SK-N-SH (cell line): ENCODE results near the gene MEGF10. TPM values are rescaled to one million over a fixed set of nuclear protein-coding genes. Genes with fewer than 3 reads are reported as not detected.

Experiments
- CTCF ChIA-PET: fragments of 300-600, 350-600 bp; formaldehyde crosslinking; extraction: SDS; loops from one replicate; lab custom pipeline; 2021; lab: Yijun Ruan, JAX
- POLR2A ChIA-PET: fragments of 350-600 bp; sonication (Branson Sonifier 250); formaldehyde crosslinking; extraction: SDS; loops from one replicate; lab custom pipeline; 2020; ENCODE audit warnings: antibody characterized with exemption, inconsistent platforms; lab: Yijun Ruan, JAX
- DNase-seq: peaks from one replicate; pipeline ENCODE4 v3.0.0; 2012
- H2AFZ ChIP-seq: fragments of 200-600 bp; sonication (generic); 2 replicates; pipeline ENCODE4 v1.8.1; 2016; ENCODE audit warnings: antibody characterized with exemption, mild to moderate bottlenecking, low read depth
- H3F3A ChIP-seq: fragments of 200-600 bp; sonication (generic); replicated peaks from 2 replicates; pipeline ENCODE3; 2016; ENCODE audit warnings: antibody characterized with exemption, mild to moderate bottlenecking; ENCODE audit not compliant: insufficient read depth
- H3K27ac ChIP-seq, 2 experiments: fragments of 200-500 bp in 1 of 2; fragments of 200-600 bp in 1 of 2; sonication (Bioruptor generic) in 1 of 2; sonication (generic), shearing (Covaris generic) in 1 of 2; 2 replicates each; pipeline versions ENCODE4 v1.5.1 to v1.6.1; 2014 to 2016; ENCODE audit warnings: low read depth in 2 of 2, inconsistent platforms in 1 of 2, low read length in 1 of 2, mild to moderate bottlenecking in 1 of 2, mixed read lengths in 1 of 2
- H3K27me3 ChIP-seq: fragments of 200-600 bp; sonication (generic), shearing (Covaris generic); 2 replicates; pipeline ENCODE4 v1.6.1; 2016; ENCODE audit warnings: mixed run types; ENCODE audit not compliant: insufficient read depth
- H3K36me3 ChIP-seq, 2 experiments: fragments of 200-500 bp in 1 of 2; fragments of 200-600 bp in 1 of 2; sonication (Bioruptor generic) in 1 of 2; sonication (generic) in 1 of 2; replicated peaks in 1 of 2; 2 replicates each; pipeline versions ENCODE3 to v1.5.1; 2014 to 2016; ENCODE audit warnings: low read length in 1 of 2, mild to moderate bottlenecking in 1 of 2; ENCODE audit not compliant: insufficient read depth in 2 of 2, control insufficient read depth in 1 of 2
- H3K4me1 ChIP-seq, 2 experiments: fragments of 200-500 bp in 1 of 2; fragments of 200-600 bp in 1 of 2; sonication (Bioruptor generic) in 1 of 2; sonication (generic), shearing (Covaris generic) in 1 of 2; 2 replicates each; pipeline versions ENCODE4 v1.5.1 to v1.6.1; 2014 to 2016; ENCODE audit warnings: low read depth in 1 of 2, low read length in 1 of 2, mixed run types in 1 of 2; ENCODE audit not compliant: insufficient read depth in 2 of 2, control insufficient read depth in 1 of 2
- H3K4me2 ChIP-seq: fragments of 200-600 bp; sonication (generic), shearing (Covaris generic); 2 replicates; pipeline ENCODE4 v1.6.1; 2017; ENCODE audit warnings: mixed run types
- H3K4me3 ChIP-seq, 2 experiments: fragments of 200-500 bp in 1 of 2; fragments of 200-600 bp in 1 of 2; sonication (Bioruptor generic) in 1 of 2; sonication (generic), shearing (Covaris generic) in 1 of 2; 2 replicates each; pipeline versions ENCODE4 v1.5.1 to v1.8.1; 2014 to 2016; ENCODE audit warnings: low read depth in 2 of 2, inconsistent platforms in 1 of 2, low read length in 1 of 2, mild to moderate bottlenecking in 1 of 2, mixed read lengths in 1 of 2, moderate library complexity in 1 of 2
- H3K79me2 ChIP-seq: fragments of 200-600 bp; sonication (generic); 2 replicates; pipeline ENCODE4 v1.8.1; 2017; ENCODE audit warnings: mild to moderate bottlenecking; ENCODE audit not compliant: insufficient read depth
- H3K9ac ChIP-seq: fragments of 200-600 bp; sonication (generic); 2 replicates; pipeline ENCODE4 v1.6.1; 2017; ENCODE audit warnings: mixed run types
- H3K9me2 ChIP-seq: fragments of 200-600 bp; sonication (generic); 2 replicates; pipeline ENCODE4 v1.6.1; 2017; ENCODE audit warnings: mixed run types
- H3K9me3 ChIP-seq: fragments of 200-600 bp; sonication (generic); 2 replicates; pipeline ENCODE4 v1.6.1; 2017; ENCODE audit warnings: mixed run types, mild to moderate bottlenecking, moderate library complexity
- H4K20me1 ChIP-seq: fragments of 200-600 bp; sonication (generic); 2 replicates; pipeline ENCODE4 v1.6.1; 2017; ENCODE audit warnings: mild to moderate bottlenecking, mixed run types; ENCODE audit not compliant: insufficient read depth
- FOXM1 ChIP-seq: IDR thresholded peaks from 2 replicates; pipeline ENCODE4 v1.4.0; 2012; ENCODE audit warnings: low read depth, mild to moderate bottlenecking
- RXRA ChIP-seq: IDR thresholded peaks from 2 replicates; pipeline ENCODE4 v1.4.0; 2012; ENCODE audit warnings: low read depth, mild to moderate bottlenecking, borderline replicate concordance
- SMC3 ChIP-seq: IDR thresholded peaks from 2 replicates; pipeline ENCODE4 v1.6.1; 2012; ENCODE audit warnings: low read depth, low read length, improper control_type of control experiment
- TAF1 ChIP-seq: IDR thresholded peaks from 2 replicates; pipeline ENCODE4 v1.6.1; 2012; ENCODE audit warnings: low read depth, mild to moderate bottlenecking, low read length, moderate library complexity, borderline replicate concordance
- TCF12 ChIP-seq: IDR thresholded peaks from 2 replicates; pipeline ENCODE4 v1.4.0; 2012
- TEAD4 ChIP-seq: IDR thresholded peaks from 2 replicates; pipeline ENCODE4 v1.4.0; 2012; ENCODE audit warnings: mild to moderate bottlenecking, borderline replicate concordance; ENCODE audit not compliant: insufficient read depth
- ZBTB33 ChIP-seq: IDR thresholded peaks from 2 replicates; pipeline ENCODE4 v1.4.0; 2012; ENCODE audit warnings: low read depth, borderline replicate concordance
- WGBS: methylation state at CpG from one replicate; pipeline ENCODE4 v1.1.6; 2017; ENCODE audit warnings: low lambda C conversion rate; 5-methylcytosine and 5-hydroxymethylcytosine counted together
- polyA plus RNA-seq, 3 experiments: library from polyadenylated mRNA; depleted of rRNA; stranded (reverse); fragments of >200 nt; gene quantifications; 2 replicates each; pipeline ENCODE4 v1.2.3, GENCODE V29; 2012
- TF ChIP-seq, protein P1 (sequence below): fragments of 200-600 bp; sonication (generic); IDR thresholded peaks from 2 replicates; pipeline ENCODE4 v1.6.1; 2017; ENCODE audit warnings: antibody characterized with exemption, mild to moderate bottlenecking, moderate library complexity

MEGF10 gene
- polyA plus RNA-seq, 1 of the 3 experiments (the other 2 are of a cell fraction), result 1.1 TPM

GRCh38 chr5:127392762-127393161, 102.2 kb downstream of the MEGF10 start:
- no peak for DNase-seq
- Histone ChIP-seq H3K9me2 (no peaks in the 10 kb centered on the region), H3K4me2 (peak overlapping the region; percentile 29; the same call in 1 of the 2 replicates), H3K4me1 (peaks cover 0 to 7% of the 10 kb centered on the region in 2 experiments; a peak in 1 of 4 replicates), H4K20me1 (no peaks in the 10 kb centered on the region), H3K27me3 (no peaks in the 10 kb centered on the region), H3K27ac (peak overlapping the region; percentile 34 to 41; a peak in 2 of 4 replicates), H3K36me3 (no peaks in the 10 kb centered on the region), H3K4me3 (no peak overlapping the region; a peak in 1 of 4 replicates), H2AFZ (peak overlapping the region; percentile 40; the same call in 1 of the 2 replicates), H3K9me3 (no peaks in the 10 kb centered on the region), H3K9ac (no peak overlapping the region), H3K79me2 (no peaks in the 10 kb centered on the region), H3F3A (no peaks in the 10 kb centered on the region)
- ChIA-PET POLR2A (no interaction called here), CTCF (interaction anchor here (1.1 kb wide), 1 partner anchor 43 kb away, joined by 3 read pairs; no protein-coding TSS in a partner anchor)
- WGBS, result 62% methylated on average over 4 of the region's 4 CpGs
- TF ChIP-seq TCF12 (peak; percentile 24; the same call in 1 of the 2 replicates), FOXM1 (no peak), ZBTB33 (no peak)

DNA sequence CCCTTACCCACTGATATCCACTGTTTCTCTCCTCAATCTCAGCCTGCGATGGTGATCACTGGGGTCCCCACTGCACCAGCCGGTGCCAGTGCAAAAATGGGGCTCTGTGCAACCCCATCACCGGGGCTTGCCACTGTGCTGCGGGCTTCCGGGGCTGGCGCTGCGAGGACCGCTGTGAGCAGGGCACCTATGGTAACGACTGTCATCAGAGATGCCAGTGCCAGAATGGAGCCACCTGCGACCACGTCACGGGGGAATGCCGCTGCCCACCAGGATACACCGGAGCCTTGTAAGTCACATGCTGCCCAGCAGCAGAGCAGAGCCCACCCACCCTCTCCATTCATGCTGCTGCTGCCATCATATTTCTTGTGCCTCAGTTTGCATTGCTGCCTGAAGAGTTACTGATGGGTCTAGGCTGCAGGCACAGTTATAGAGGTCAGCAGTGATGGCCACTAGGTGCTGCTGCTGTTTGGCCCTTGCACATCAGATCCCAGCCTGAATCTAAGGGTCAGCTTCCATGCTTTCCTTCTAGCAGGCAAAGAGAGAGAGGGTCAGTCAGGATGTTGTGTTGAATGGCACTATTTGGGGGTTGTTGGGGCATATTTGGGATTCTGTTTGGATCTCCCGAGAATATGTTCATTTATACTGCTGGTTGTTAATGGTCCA, 106.0 kb downstream of the MEGF10 start:
- Histone ChIP-seq H3K4me2 (no peak overlapping the region), H3K4me3 (no peak overlapping the region), H3K79me2 (no peaks in the 10 kb centered on the region), H3K27me3 (no peaks in the 10 kb centered on the region), H3K36me3 (no peaks in the 10 kb centered on the region), H3F3A (no peaks in the 10 kb centered on the region), H4K20me1 (no peaks in the 10 kb centered on the region), H3K4me1 (peaks cover 0 to 7% of the 10 kb centered on the region in 2 experiments; a peak in 1 of 4 replicates), H2AFZ (no peak overlapping the region), H3K27ac (no peak overlapping the region)
- DNase-seq, result no peak
- CTCF ChIA-PET, result interaction anchor here (1.0 to 1.8 kb wide), 2 partner anchors 14 to 22 kb away, joined by 3 to 4 read pairs; no protein-coding TSS in a partner anchor
- POLR2A ChIA-PET, result no interaction called here
- TF ChIP-seq, protein P1, sequence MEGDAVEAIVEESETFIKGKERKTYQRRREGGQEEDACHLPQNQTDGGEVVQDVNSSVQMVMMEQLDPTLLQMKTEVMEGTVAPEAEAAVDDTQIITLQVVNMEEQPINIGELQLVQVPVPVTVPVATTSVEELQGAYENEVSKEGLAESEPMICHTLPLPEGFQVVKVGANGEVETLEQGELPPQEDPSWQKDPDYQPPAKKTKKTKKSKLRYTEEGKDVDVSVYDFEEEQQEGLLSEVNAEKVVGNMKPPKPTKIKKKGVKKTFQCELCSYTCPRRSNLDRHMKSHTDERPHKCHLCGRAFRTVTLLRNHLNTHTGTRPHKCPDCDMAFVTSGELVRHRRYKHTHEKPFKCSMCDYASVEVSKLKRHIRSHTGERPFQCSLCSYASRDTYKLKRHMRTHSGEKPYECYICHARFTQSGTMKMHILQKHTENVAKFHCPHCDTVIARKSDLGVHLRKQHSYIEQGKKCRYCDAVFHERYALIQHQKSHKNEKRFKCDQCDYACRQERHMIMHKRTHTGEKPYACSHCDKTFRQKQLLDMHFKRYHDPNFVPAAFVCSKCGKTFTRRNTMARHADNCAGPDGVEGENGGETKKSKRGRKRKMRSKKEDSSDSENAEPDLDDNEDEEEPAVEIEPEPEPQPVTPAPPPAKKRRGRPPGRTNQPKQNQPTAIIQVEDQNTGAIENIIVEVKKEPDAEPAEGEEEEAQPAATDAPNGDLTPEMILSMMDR, result 0 out of 2 replicates have a peak, but pooled peaks have one; percentile 10
- TF ChIP-seq TEAD4 (no peak), SMC3 (no peak), FOXM1 (no peak), RXRA (no peak), TAF1 (no peak)
- TF ChIP-seq, all 33 proteins: peak for 1
- Histone ChIP-seq H3K9ac (no peak overlapping the region), H3K9me3 (no peaks in the 10 kb centered on the region), H3K9me2 (no peaks in the 10 kb centered on the region)
- WGBS, result 75% methylated on average over 4 of the region's 15 CpGs
